SJSA1 (cell line): Measurements from ENCODE around the gene CUBN. TPM values are rescaled to one million over a fixed set of nuclear protein-coding genes. Genes with fewer than 3 reads are reported as not detected.

ENCODE experiments used
- DNase-seq, 2 experiments: peaks; one replicate each; pipeline ENCODE4 v3.0.0-alpha.2; 2015 to 2020; ENCODE audit warnings: low spot score in 2 of 2, low read depth in 1 of 2
- H3K27ac ChIP-seq: fragments of 250-450 bp; sonication (Bioruptor Pico); 2 replicates; pipeline ENCODE4 v1.5.1; 2020; ENCODE audit warnings: mild to moderate bottlenecking, moderate library complexity
- H3K27me3 ChIP-seq: fragments of 250-450 bp; sonication (Bioruptor Pico); replicated peaks from 2 replicates; pipeline ENCODE4 v1.5.1; 2020; ENCODE audit warnings: mild to moderate bottlenecking, moderate library complexity
- H3K36me3 ChIP-seq: fragments of 250-450 bp; sonication (Bioruptor Pico); 2 replicates; pipeline ENCODE4 v1.5.1; 2020; ENCODE audit warnings: mild to moderate bottlenecking
- H3K4me1 ChIP-seq: fragments of 250-450 bp; sonication (Bioruptor Pico); replicated peaks from 2 replicates; pipeline ENCODE4 v1.6.1; 2021; ENCODE audit warnings: mild to moderate bottlenecking
- H3K4me3 ChIP-seq: fragments of 250-450 bp; sonication (Bioruptor Pico); 2 replicates; pipeline ENCODE4 v1.5.1; 2020; ENCODE audit warnings: mild to moderate bottlenecking
- H3K9me3 ChIP-seq: fragments of 250-450 bp; sonication (Bioruptor Pico); replicated peaks from 2 replicates; pipeline ENCODE4 v1.5.1; 2020; ENCODE audit warnings: mild to moderate bottlenecking
- total RNA-seq: library from RNA; depleted of rRNA; stranded (reverse); fragments of >200 nt; shearing (Covaris generic); gene quantifications from 2 replicates; pipeline ENCODE4 v1.2.3, GENCODE V29; 2014; rRNA removed

CUBN gene
- total RNA-seq: 0.16 and 0.74 TPM in 2 replicates

DNA sequence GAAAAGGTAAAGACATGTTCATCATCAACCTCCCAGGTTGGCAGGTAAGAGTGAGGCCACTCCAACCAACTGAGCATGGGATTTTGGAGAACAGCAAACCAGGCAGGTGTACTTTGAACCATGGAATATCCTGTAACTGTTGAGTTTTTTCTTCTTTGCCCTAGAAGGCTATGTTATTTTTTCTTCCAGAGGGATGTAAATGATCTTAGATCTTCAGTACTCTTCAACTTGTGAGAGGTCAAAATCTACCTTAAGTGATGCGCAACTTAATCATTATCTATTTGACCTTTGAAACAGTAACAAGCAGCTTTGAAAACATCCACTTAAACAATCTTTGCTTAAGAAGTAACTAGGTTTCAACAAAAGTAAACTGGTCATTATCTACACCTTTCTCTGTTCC is at the start of gene CUBN:
TSS of gene CUBN (minus strand) at position 71 of the 400 bp plus-strand sequence. CDS start at position 25, 46 bp downstream.
- Histone ChIP-seq H3K27ac (no peak within 1 kb of the TSS), H3K36me3 (no peaks in the 10 kb centered on the region), H3K4me3 (no peak within 1 kb of the TSS), H3K9me3 (no peaks in the 10 kb centered on the region), H3K27me3 (no peaks in the 10 kb centered on the region), H3K4me1 (peaks cover under 1% of the 10 kb centered on the region; the same call in 1 of the 2 replicates)
- DNase-seq: no peak

DNA sequence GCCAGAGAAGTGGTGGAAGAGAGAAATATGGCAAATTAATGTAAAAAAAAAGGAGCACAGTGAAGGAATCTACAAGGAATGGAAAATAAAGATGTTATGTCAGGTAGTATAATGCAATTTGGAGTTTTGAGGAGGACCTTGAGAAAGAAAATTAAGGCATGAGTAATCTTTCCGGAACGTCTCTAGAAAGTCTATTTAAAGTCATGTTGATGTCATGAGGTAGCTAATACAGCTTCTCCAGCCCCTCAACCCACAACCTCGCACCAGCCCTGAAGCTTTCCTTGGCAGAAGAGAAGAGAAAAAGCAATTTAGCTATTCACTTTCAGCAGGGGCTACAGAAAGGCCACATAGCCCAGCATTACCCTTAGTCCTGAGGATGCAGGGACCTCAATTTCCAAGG is 49.4 kb upstream of the CUBN start:
- Histone ChIP-seq H3K4me3 (no peak overlapping the region), H3K4me1 (peaks cover 22% of the 10 kb centered on the region), H3K36me3 (no peaks in the 10 kb centered on the region), H3K27ac (no peak overlapping the region), H3K9me3 (no peaks in the 10 kb centered on the region), H3K27me3 (no peaks in the 10 kb centered on the region)
- DNase-seq: peak in 1 of 2 experiments; percentile 41

DNA sequence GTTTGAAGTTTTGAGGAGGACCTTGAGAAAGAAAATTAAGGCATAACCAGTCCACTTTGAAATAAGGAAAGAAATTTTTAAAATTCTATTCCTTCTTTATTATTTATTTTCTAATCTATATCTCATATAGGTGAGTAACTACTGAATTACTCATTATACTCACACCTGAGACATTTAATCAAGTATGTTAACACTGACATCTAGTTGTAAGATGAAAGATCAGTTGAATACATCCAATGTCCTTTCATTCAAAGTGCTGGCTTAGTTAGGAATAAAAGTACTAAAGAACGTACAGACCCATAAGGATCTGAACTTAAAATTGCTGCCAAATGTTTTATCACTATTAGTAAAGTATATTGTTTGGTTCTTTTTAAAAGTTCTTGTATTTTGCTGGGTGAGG is 48.4 kb upstream of the CUBN start:
- no peak overlapping the region for H3K27ac ChIP-seq
- no peaks in the 10 kb centered on the region for H3K9me3 ChIP-seq

DNA sequence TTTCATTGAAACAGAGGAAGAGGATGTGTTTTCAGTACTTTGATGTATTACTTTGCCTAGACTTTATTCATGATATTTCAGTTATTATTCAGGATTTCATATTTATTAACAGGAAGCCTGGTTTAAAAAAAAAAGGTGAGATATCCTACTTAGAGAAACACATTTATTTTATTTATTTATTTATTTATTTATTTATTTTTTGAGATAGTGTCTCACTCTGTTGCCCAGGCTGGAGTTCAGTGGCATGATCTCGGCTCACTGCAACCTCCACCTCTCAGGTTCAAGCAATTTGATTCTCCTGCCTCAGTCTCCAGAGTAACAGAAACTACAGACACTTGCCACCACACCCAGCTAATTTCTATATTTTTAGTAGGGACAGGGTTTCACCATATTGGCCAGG is 47.4 kb upstream of the CUBN start:
- H3K27ac ChIP-seq: no peak overlapping the region
- H3K4me3 ChIP-seq: no peak overlapping the region
- H3K9me3 ChIP-seq: no peaks in the 10 kb centered on the region
- H3K4me1 ChIP-seq: peaks cover 22% of the 10 kb centered on the region
- no peaks in the 10 kb centered on the region; the same call in 1 of the 2 replicates for H3K36me3 ChIP-seq
- no peaks in the 10 kb centered on the region for H3K27me3 ChIP-seq
- DNase-seq: no peak

More for the DNA sequence above, 48.4 kb upstream of the CUBN start:
- H3K4me3 ChIP-seq: no peak overlapping the region
- H3K4me1 ChIP-seq: peaks cover 22% of the 10 kb centered on the region
- no peaks in the 10 kb centered on the region; the same call in 1 of the 2 replicates for H3K36me3 ChIP-seq
- DNase-seq: no peak
- no peaks in the 10 kb centered on the region for H3K27me3 ChIP-seq

DNA sequence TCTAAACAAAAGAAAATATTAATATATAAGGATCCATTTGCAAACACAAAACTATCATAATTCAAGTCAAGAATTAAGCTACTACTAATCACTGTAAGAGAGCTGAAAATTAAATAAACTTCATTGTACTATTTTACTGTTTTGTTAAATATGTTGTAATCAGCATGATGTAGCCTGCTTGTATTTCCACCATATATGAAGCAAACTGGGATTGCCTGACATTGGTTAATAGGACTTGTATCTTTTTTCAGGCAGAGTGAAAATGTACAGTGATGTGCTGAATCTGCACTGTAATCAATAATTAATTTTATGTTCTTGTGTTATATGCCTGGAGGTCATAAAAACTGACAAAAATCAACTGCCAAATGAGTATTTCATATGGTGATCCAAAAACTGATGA is 46.5 kb upstream of the CUBN start:
- Histone ChIP-seq H3K4me3 (no peak overlapping the region), H3K4me1 (peaks cover 22% of the 10 kb centered on the region), H3K36me3 (no peaks in the 10 kb centered on the region; the same call in 1 of the 2 replicates), H3K27me3 (no peaks in the 10 kb centered on the region), H3K9me3 (no peaks in the 10 kb centered on the region), H3K27ac (peak overlapping the region; percentile 34; the same call in 1 of the 2 replicates)
- no peak for DNase-seq

DNA sequence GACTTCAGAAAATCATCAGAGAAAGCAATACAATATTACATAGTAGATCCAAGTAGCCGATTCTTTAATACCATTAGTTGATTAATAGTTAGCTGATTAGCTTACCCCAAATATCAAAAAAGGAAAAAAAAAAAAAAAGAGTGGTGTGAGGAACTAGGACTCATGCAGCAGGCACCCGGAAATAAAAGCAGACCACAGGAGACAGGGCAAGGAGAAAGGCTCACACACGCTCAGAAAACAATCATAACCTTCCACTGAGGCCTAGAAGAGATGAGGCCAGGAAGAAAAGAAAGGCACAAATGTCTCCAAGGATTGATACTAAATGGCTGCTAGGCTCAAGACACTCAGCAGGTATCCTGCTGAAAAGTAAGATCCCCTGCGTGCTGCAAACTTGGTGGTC is 45.9 kb upstream of the CUBN start:
- Histone ChIP-seq H3K27me3 (no peaks in the 10 kb centered on the region), H3K9me3 (no peaks in the 10 kb centered on the region), H3K36me3 (no peaks in the 10 kb centered on the region; the same call in 1 of the 2 replicates), H3K4me3 (no peak overlapping the region), H3K27ac (peak overlapping the region; percentile 34), H3K4me1 (peaks cover 22% of the 10 kb centered on the region)
- DNase-seq: peak in 1 of 2 experiments; percentile 60

DNA sequence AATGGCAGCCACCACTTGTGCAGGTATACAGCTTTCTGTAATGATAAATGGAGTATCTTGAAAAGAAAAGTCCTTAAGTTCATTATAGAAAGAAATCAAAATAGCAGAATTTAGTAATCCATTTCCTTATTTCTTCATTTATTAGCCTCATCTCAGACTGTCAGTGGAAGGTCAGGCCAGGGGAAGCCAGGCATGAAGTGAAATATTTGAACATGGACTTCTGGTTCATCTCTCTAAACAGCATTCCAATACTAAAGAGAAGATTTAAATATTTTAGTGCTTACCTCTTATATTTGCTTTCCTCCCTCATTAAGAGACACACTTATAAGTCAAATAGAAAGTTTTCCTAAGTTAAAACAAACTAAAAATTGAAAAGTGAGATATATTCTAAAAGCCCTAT is 45.0 kb upstream of the CUBN start:
- H3K36me3 ChIP-seq: no peaks in the 10 kb centered on the region; the same call in 1 of the 2 replicates
- no peaks in the 10 kb centered on the region for H3K27me3 ChIP-seq
- H3K27ac ChIP-seq: no peak overlapping the region
- no peak overlapping the region for H3K4me3 ChIP-seq
- H3K4me1 ChIP-seq: peaks cover 22% of the 10 kb centered on the region
- no peaks in the 10 kb centered on the region for H3K9me3 ChIP-seq
- no peak for DNase-seq

DNA sequence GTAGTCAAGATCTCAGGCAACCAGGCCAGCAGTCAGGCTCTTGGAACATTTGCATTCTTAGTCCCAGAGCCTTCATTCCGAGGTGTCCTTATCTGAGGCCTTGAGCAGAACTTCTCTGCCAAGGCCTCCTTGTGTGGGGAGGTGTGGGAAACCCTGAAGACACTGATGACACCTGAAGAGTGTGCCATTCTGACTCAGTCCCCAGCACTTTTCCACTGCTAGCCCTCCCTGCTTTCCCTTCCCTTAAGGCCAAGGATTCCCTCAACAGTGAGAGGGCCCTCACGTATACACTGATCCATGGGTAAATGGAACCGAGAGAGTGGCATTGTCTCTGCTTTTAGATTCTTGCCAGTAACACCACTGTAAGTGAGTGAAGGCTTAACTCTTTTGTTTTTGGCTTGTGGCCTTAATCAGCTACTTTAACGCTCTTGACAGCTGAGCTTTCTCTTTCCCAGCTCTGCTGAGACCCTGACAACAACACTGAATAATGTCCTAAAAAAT is 41.6 kb upstream of the CUBN start:
- Histone ChIP-seq H3K36me3 (no peaks in the 10 kb centered on the region; the same call in 1 of the 2 replicates), H3K4me1 (peaks cover 16% of the 10 kb centered on the region), H3K4me3 (no peak overlapping the region), H3K27ac (no peak overlapping the region), H3K27me3 (no peaks in the 10 kb centered on the region), H3K9me3 (no peaks in the 10 kb centered on the region)
- DNase-seq: no peak

DNA sequence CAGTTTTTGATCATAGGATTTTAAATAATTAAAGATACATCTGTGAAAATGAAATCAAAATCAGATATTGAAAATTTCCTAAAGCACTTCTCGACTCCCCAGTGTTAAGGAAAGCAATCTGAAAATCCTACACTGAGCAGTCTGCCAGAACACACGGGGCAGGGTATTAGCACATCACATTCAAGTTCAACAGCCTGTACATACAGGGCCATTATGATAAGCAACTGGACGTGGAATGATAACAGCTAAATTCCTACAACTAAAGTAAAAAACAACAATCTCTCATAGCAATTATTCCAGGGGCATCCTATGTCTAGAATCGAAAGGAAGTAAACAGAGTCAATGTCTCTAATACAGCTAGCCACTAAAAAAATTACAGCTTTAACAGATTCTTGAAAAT is 40.2 kb upstream of the CUBN start:
- no peak for DNase-seq
- Histone ChIP-seq H3K4me1 (peaks cover 6% of the 10 kb centered on the region), H3K4me3 (no peak overlapping the region), H3K9me3 (no peaks in the 10 kb centered on the region), H3K27me3 (no peaks in the 10 kb centered on the region), H3K36me3 (no peaks in the 10 kb centered on the region; the same call in 1 of the 2 replicates), H3K27ac (no peak overlapping the region)

DNA sequence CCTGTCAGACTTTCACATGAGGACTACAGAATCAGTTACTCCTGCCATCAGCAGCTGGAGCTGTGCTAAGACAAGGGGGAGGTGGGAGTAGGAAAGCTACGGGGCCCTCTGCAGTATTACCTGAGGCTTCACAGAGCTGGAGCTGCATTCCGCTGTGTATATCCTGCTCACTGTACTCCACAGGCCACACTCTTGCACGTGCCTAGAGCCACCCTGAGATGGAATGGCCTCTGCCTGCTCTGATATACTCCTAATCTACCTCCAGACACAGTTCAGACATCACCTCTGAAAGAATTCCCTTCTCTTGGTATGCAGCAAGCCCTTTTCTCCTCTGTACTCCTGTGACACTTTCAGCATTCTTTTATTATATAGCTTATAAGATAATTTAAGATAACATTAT is 37.1 kb upstream of the CUBN start:
- H3K27me3 ChIP-seq: no peaks in the 10 kb centered on the region

DNA sequence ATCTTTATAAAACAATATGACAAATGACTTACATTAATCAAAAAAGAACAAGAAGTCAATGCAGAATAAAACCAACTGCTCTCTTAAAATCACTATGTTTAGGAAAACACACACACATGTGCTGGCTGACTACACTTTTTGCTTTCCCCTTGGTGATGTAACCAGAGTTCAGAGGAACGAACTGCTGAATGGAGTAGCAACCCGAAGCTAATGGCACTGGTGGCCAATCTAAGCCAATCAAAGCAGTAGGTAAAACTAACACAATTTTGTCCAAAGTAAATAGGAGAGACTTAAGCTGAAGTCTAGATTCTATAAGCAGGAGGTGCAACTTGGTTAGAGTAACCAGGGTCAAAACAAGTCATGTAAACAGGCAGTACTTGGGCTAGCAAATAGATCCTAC is 33.2 kb upstream of the CUBN start:
- Histone ChIP-seq H3K27ac (no peak overlapping the region), H3K36me3 (no peaks in the 10 kb centered on the region), H3K4me3 (no peak overlapping the region), H3K4me1 (no peaks in the 10 kb centered on the region), H3K27me3 (no peaks in the 10 kb centered on the region), H3K9me3 (no peaks in the 10 kb centered on the region)
- DNase-seq: no peak

More for the DNA sequence above, 37.1 kb upstream of the CUBN start:
- no peak for DNase-seq
- no peak overlapping the region for H3K4me3 ChIP-seq
- H3K27ac ChIP-seq: no peak overlapping the region
- H3K36me3 ChIP-seq: no peaks in the 10 kb centered on the region
- no peaks in the 10 kb centered on the region for H3K9me3 ChIP-seq
- H3K4me1 ChIP-seq: no peaks in the 10 kb centered on the region

DNA sequence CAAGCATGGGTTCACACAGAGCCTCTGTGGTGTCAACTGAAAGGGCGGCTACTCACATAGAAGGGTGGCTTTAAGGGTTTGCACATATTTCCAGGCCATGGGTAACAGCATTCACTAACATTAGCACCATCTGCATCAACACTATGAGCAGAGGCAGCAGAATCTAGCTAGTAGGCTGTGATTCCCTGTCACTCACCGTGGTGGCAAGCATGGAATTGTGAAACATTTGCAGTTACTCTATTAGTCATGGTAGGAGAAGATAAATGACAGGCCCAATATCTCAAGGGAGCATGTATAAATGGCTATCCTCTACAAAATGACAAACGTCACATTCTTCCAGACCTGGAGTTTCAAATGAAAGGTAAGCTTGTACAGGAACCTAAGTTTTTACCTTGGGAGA is 32.2 kb upstream of the CUBN start:
- no peak for DNase-seq
- Histone ChIP-seq H3K27ac (no peak overlapping the region), H3K9me3 (no peaks in the 10 kb centered on the region), H3K27me3 (no peaks in the 10 kb centered on the region), H3K4me3 (no peak overlapping the region), H3K36me3 (no peaks in the 10 kb centered on the region), H3K4me1 (no peaks in the 10 kb centered on the region)

DNA sequence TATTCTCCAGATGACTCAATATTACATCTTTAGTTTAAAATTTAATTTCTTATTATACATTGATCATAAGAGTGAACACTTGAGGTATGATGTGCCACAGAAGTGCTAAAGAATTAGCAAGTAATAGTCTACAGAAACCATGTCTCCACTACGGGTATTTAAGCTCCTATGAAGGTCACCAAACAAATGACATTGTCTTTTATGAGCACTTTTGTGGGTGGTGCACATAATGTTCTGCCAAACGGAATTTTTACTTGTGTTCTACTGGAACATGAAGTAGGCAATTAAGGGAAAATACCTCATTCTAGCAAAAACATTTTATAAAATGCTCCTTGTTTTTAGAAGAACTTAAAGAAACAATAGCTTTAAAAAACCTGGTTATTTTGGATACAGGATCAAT is 27.4 kb upstream of the CUBN start:
- H3K4me3 ChIP-seq: no peak overlapping the region
- no peak for DNase-seq
- no peaks in the 10 kb centered on the region for H3K4me1 ChIP-seq
- H3K27ac ChIP-seq: no peak overlapping the region
- no peaks in the 10 kb centered on the region for H3K9me3 ChIP-seq
- no peaks in the 10 kb centered on the region for H3K27me3 ChIP-seq
- no peaks in the 10 kb centered on the region for H3K36me3 ChIP-seq

DNA sequence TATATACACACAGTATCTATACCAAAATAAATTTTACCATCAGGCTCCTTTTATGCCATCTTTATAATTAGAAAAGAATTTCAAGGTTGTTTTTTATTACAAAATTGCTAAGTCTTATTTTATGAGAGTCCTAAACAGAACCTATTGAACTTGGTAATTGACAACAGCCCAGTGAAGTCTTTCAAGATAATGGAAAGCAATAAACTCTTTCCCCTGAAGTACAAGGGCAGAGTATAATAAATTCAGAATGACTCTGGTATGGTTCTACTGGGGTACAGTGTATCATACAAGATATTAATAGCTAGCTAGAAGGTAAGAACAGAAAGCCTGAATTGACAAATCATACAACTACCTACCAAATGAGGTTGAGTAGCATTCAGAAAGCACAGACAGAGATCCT is 26.2 kb upstream of the CUBN start:
- Histone ChIP-seq H3K27me3 (no peaks in the 10 kb centered on the region), H3K4me3 (no peak overlapping the region), H3K9me3 (no peaks in the 10 kb centered on the region), H3K27ac (no peak overlapping the region), H3K36me3 (no peaks in the 10 kb centered on the region), H3K4me1 (no peaks in the 10 kb centered on the region)
- DNase-seq: no peak

DNA sequence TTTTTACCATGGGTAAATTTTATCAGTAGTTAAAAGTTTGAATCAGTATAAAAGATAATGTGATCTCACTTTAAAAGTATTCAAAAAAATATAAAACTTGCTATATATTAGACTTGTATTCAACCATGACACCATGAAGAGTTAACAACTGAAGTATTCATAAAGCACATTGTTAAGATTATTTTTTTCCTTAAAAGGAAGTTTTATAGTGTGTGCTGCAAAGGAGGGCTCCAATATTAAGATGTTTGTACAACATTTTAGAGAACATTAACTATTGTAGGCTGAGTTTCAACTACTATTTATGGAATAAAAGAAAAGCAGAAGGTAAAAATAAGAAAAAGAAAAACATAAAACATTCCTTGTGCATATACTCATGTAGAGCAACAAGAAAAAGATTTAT is 24.5 kb upstream of the CUBN start:
- no peak overlapping the region for H3K27ac ChIP-seq
- no peak for DNase-seq
- H3K27me3 ChIP-seq: no peaks in the 10 kb centered on the region
- no peaks in the 10 kb centered on the region for H3K9me3 ChIP-seq
- H3K4me1 ChIP-seq: no peaks in the 10 kb centered on the region
- H3K4me3 ChIP-seq: no peak overlapping the region
- no peaks in the 10 kb centered on the region for H3K36me3 ChIP-seq
